ENCODE results near the gene HAUS7.
"Not testable (repeated sequence)": the region's sequence is repeated elsewhere in the genome, so short reads cannot be mapped to it uniquely, and the experiment has no call there.

HAUS7 gene

GRCh38 chrX:153405426-153405825, 65.0 kb downstream of the HAUS7 start:
- no peak for DNase-seq

GRCh38 chrX:153404333-153404732, 66.0 kb downstream of the HAUS7 start:
- DNase-seq = not testable (repeated sequence)

- no peak for DNase-seq
Observed at GRCh38 chrX:153401133-153401764, 69.1 kb downstream of the HAUS7 start, which contains the start of gene PNMA6E. PNMA6E (minus strand) TSS chrX:153401350; CDS start chrX:153398849, 2,501 bp downstream.

- DNase-seq = no peak
Observed at GRCh38 chrX:153400146-153401132, 69.9 kb downstream of the HAUS7 start.

- no peak for DNase-seq
Observed at GRCh38 chrX:153398275-153398960, 72.0 kb downstream of the HAUS7 start.

All from right hindlimb (tissue), 1 donor.